Subcutaneous adipose tissue (tissue), 4 donors: ENCODE results near the gene DGAT2L6. TPM values are rescaled to one million over a fixed set of nuclear protein-coding genes. Genes with fewer than 3 reads are reported as not detected.

Experiments used
- total RNA-seq, 4 donors: library from RNA; depleted of rRNA; stranded (reverse); fragments of >200 nt; gene quantifications; one replicate each; pipeline ENCODE4 v1.1.0, GENCODE V29; 2016
- TF ChIP-seq, protein P1 (sequence below): fragments of 450-650 bp; IDR thresholded peaks from one replicate; pipeline ENCODE4 v1.5.1; 2016; ENCODE audit warnings: low read depth, mild to moderate bottlenecking, control low read depth, antibody characterized with exemption, moderate library complexity

Gene DGAT2L6
- total RNA-seq, 4 donors from 2014 or later = not detected

DNA sequence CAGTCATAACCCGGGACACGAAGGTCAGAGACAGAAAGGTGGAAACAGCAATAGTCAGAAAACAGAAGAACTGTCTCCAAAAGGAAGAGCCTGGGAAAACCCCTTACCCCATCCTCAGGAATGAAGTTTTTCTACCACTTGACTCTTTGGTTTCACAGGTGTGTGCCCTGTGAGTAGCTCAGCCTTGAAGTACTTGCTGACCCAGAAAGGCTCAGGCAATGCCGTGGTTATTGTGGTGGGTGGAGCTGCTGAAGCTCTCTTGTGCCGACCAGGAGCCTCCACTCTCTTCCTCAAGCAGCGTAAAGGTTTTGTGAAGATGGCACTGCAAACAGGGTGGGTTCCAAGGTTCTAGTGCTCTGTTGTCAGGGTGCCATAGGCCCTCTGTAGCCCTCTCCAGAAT lies 24.4 kb downstream of the DGAT2L6 start:
- TF ChIP-seq, protein P1, sequence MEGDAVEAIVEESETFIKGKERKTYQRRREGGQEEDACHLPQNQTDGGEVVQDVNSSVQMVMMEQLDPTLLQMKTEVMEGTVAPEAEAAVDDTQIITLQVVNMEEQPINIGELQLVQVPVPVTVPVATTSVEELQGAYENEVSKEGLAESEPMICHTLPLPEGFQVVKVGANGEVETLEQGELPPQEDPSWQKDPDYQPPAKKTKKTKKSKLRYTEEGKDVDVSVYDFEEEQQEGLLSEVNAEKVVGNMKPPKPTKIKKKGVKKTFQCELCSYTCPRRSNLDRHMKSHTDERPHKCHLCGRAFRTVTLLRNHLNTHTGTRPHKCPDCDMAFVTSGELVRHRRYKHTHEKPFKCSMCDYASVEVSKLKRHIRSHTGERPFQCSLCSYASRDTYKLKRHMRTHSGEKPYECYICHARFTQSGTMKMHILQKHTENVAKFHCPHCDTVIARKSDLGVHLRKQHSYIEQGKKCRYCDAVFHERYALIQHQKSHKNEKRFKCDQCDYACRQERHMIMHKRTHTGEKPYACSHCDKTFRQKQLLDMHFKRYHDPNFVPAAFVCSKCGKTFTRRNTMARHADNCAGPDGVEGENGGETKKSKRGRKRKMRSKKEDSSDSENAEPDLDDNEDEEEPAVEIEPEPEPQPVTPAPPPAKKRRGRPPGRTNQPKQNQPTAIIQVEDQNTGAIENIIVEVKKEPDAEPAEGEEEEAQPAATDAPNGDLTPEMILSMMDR = no peak

DNA sequence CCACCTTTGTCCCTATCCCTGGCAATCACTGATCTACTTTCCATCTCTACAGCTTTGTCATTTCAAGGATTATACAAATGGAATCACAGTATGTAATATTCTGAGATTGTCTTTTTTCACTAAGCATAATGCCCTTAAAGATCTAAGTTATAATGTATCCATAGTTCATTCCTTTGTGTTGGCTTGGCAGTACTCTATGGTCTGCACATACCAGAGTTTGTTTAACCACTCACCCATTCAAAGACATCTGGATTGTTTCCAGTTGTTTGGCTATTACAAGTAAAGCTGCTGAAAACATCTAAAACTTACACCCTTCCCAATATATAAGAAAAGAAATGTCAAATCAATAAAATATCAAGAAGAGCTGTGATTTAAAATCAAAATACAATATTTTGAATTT lies 31.2 kb downstream of the DGAT2L6 start:
- TF ChIP-seq, protein P1 = no peak

DNA sequence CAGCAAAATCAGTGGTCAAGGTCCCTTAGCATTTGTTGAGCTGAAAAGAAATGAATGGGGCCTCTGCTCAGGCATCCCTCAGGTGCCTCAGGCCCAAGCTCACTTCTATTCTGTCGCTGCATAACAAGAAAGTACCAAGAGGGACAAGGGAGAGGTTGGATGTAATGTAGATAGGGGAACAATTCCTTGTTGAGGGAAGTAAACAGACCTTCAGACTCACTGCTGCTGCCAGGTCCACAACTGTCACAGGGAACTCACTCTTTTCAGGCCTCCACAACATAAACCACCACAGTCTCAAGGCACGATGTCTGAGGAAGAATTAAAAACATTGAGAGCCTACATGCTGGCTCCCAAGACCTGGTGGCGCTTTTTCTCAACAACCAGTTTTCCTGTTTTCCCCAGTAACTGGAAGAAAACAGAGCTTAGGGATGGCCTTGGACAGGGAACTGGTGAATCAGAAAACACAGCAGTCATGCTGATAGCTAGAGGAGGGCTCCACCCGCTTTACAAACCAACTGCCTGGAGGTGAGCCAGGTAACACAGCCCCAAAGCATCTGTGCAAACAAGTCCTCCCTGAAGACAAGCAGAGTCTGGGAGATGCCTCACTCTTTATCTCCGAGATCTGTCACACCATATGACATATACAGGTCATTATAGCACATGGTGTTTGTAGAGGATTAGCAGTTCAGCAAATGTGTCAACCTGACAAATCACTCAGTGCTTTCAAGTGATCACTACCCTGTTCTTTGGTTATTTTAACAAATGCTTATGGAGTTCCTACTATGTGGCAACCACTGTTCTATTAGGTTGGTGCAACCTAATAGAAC lies 42.9 kb downstream of the DGAT2L6 start:
- TF ChIP-seq, protein P1 = no peak

DNA sequence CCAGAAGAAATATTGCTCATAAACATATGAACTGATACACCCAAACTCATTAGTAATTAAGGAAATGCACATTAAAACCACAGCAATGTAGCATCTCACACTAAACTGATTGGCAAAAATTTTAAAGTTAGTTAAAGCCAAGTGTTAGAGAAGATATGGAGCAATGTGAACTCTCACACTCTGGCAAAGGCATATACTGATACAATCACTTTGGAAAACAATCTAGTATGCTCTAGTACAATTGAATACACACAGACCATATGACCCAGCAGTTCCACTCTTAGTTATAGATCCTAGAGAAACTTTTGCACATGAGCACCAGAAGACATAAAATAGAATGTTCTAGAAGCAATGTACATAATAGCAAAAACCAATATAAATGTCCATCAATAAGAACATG lies 48.8 kb downstream of the DGAT2L6 start:
- TF ChIP-seq, protein P1 = no peak

DNA sequence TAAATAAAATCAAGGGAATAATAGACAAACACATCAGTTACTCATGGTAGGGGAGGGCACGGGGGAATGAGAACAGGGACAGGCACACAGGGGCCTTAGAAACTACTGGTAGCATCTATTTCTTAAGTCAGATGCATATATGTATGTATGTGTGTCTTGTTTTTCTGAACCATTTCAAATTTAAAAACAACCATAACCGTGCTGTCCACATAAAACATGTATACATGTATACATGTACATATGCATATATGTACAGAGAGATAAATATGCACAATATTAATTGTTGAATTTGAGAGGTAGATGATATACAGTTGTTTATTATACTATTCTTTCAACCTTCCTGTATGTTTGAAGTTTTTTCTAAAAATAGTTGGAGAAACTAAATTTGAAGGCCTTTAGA lies 49.4 kb downstream of the DGAT2L6 start:
- TF ChIP-seq, protein P1 = no peak

DNA sequence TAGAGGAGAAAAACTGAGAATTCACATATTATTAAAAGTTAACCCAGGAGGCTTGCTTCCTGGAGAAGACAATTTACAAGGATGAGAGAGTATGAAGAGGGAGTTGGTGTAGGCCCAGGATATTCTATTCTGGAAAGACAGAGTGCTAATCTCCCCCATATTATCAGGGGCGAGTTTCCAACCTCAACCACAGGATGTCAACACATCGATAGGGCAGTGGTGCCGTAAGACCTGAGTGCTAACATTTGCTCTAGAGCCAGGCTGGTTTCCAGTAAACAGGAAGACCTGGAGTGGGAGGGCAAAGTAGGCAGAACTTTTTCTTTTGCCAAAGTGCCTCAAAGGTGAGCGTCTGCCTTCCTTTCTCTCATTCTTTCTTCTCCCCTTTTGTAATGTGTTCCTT lies 54.4 kb downstream of the DGAT2L6 start:
- TF ChIP-seq, protein P1 = no peak

DNA sequence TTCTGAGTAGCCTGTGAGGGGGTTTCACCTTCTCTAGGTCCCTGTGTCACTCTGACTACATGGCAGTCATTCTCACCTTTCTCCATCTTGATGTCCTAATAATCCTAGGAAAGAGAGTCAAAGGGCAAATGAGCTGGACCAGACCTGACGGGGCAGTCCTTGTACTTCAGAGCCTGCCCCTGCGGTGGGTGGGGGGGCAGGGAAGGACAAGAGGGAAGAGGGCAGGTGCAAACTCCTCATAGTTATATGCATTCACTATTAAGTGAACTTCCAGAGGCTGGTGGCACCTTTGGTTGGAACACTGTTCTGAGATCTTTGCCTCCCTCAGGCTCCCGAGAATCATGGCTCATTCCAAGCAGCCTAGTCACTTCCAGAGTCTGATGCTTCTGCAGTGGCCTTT lies 57.1 kb downstream of the DGAT2L6 start, which contains the start of gene AWAT1:
Gene AWAT1 (plus strand): TSS at position 301 of the 400 bp plus-strand sequence. CDS start 41 bp downstream, at position 342.
- TF ChIP-seq, protein P1 = no peak
